ENCODE measurements around the gene MAN1A1.
"Not testable (repeated sequence)": the region's sequence is repeated elsewhere in the genome, so short reads cannot be mapped to it uniquely, and the experiment has no call there.

MAN1A1 gene

DNA sequence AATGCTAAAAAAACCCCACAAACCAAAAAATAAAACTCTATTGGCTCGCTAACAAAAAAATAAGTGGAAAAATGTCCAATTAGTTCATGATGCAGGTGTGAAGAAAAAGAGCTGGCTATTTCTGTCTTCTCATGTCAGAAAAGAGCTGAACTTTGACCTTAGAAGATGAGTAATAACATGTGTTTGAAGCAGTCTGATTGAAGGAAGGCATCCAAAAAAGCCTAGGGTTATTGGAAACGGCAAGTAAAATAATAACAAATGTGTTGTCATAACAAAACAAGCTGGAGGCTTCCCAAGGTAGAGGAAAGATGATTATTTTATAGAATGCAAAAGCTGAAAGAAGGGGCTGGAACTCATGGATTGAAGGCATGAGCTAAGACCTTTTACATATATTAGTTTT is 176.7 kb downstream of the MAN1A1 start:
- Histone ChIP-seq H3K9me3 (ENCODE audit: control insufficient read depth, low read length) (no peaks in the 10 kb centered on the region), H3K4me3 (ENCODE audit: extremely low read depth, insufficient read depth, low read length, poor library complexity, severe bottlenecking) (no peak overlapping the region), H3K4me1 (ENCODE audit: control insufficient read depth, insufficient read depth, low read length, poor library complexity, severe bottlenecking) (peaks cover 13% of the 10 kb centered on the region), H3K36me3 (ENCODE audit: control insufficient read depth, insufficient read depth, low read length) (no peaks in the 10 kb centered on the region), H3K27ac (ENCODE audit: low read depth, low read length, severe bottlenecking) (no peak overlapping the region)
- 78 to 89% methylated on average over 1 of the region's 2 CpGs for WGBS, 2 experiments (ENCODE audit: insufficient coverage in 2 of 2)

DNA sequence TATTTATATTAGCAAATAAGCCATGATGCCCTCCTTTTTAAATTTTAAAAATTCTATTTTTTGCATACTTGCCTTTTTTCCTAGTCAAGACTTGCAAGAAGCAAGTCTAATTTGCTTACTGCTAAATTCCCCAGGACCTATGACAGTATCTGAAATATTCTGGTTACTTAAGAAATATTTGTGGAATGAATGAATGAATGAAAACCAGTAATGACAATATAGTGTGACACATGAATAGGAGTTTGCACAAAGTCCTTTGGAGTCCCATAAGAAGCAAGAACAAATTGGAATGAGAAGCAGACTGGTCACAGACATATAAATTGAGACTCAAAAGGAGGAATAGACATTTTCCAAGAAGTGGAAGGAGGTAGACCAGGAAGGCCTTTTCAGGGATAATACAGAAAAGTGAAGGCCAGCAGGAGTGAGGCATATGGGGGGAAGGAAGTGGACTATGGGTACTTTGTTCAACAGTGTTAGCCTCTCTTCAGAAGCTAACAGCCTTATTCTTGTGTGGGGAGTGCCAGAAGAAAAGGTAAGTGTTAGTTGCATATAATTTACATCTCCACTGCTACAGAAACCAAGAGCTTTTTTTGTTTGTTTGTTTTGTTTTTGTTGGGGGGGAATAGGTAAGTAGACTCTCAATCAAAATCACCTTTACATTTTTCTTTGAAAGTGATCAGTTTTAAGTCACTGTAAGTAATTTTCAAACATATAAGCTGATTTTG is 177.5 kb downstream of the MAN1A1 start:
- Histone ChIP-seq H3K36me3 (ENCODE audit: control insufficient read depth, insufficient read depth, low read length) (no peaks in the 10 kb centered on the region), H3K4me3 (ENCODE audit: extremely low read depth, insufficient read depth, low read length, poor library complexity, severe bottlenecking) (no peak overlapping the region), H3K27ac (ENCODE audit: low read depth, low read length, severe bottlenecking) (no peak overlapping the region), H3K9me3 (ENCODE audit: control insufficient read depth, low read length) (no peaks in the 10 kb centered on the region), H3K4me1 (ENCODE audit: control insufficient read depth, insufficient read depth, low read length, poor library complexity, severe bottlenecking) (peaks cover 13% of the 10 kb centered on the region)

DNA sequence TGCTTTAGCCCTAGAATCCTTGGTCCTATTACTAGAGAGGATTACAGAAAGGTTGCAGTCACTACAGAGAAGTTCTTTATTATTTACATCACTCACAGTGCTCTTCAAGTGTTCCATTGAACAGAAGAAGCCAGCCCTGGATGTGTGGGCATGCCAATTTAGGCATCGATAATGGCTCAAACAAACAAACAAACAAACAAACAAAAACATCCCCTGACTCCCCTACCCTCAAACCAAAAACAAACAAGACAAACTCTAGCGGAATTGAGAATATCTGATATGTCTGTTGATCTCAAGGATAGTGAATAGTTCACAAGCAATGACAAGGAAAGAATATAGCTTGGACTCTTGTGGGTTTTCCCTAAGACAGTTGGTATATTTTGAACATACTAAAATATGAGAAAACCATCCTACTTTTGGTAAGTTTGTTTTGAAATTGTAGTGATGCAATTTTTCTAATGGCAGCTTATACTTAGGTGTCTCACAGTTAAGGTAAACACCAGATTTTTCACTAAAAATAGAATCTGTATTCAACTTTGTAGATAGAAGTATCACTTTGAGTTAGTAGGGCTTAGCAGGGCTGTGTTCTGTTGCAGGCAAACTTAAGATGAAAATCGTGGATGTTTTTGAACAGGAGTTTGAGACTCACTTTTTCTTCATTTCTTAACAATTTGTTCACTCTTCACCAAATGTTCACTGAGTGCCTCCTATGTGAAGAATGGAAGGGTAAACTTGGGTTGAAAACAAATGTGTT is 178.3 kb downstream of the MAN1A1 start:
- H3K27ac ChIP-seq (ENCODE audit: low read depth, low read length, severe bottlenecking): peak overlapping the region; percentile 12
- WGBS, 2 experiments (ENCODE audit: insufficient coverage in 2 of 2): no CpG with 5 or more reads among the region's 3 CpGs
- H3K9me3 ChIP-seq (ENCODE audit: control insufficient read depth, low read length): no peaks in the 10 kb centered on the region
- H3K4me1 ChIP-seq (ENCODE audit: control insufficient read depth, insufficient read depth, low read length, poor library complexity, severe bottlenecking): peaks cover 13% of the 10 kb centered on the region
- no peaks in the 10 kb centered on the region for H3K36me3 ChIP-seq (ENCODE audit: control insufficient read depth, insufficient read depth, low read length)
- H3K4me3 ChIP-seq (ENCODE audit: extremely low read depth, insufficient read depth, low read length, poor library complexity, severe bottlenecking): no peak overlapping the region

DNA sequence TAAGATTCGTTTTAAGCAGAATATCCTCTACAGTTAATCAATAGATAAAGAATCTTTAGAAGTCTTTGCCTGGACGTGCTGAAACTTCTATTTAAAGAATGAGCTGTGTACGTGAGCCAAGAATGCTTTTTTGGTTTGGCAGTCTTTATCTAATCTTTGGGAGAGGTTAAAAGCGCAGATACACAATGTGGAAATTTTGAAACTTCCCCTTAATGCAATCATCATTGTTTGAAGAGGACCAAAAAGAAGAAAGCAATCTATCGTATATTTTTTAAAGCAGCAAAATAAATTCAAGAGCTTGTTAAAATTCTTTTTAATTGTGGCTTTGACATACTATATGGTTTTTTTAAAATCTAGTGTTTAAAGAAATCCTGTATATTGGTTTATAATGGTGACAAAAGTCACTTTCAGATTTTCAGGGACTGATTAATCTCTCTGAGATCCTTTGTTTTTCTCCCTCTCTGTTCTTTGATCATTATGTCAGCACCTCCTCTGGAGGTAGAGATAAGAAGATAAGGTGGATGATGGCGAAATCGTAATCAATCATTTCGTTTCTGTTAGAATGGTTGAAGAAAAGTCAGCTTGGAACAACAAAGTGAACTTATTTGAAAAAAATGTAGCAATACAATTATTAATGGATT is 179.0 kb downstream of the MAN1A1 start:
- H3K27ac ChIP-seq (ENCODE audit: low read depth, low read length, severe bottlenecking): no peak overlapping the region
- 30 to 71% methylated on average over 2 to 3 of the region's 8 CpGs for WGBS, 2 experiments (ENCODE audit: insufficient coverage in 2 of 2)
- no peak overlapping the region for H3K4me3 ChIP-seq (ENCODE audit: extremely low read depth, insufficient read depth, low read length, poor library complexity, severe bottlenecking)
- H3K9me3 ChIP-seq (ENCODE audit: control insufficient read depth, low read length): no peaks in the 10 kb centered on the region
- H3K36me3 ChIP-seq (ENCODE audit: control insufficient read depth, insufficient read depth, low read length): no peaks in the 10 kb centered on the region
- peaks cover 13% of the 10 kb centered on the region for H3K4me1 ChIP-seq (ENCODE audit: control insufficient read depth, insufficient read depth, low read length, poor library complexity, severe bottlenecking)

DNA sequence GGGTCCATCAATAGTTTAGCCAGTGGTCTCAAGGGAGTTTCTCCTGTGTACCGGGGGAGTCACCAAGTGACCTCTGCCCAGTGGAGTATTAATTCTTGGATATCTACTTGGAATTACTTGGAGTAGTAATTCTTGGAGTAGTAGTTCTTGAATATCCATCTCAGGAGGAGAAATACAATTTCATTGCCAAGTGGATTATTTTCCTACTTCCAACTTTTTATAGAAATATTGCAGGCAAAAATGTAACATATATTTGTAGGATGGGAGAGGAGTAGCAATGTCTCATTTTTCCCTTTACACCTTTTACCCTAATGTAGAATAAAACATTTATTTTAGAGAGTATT is 179.5 kb downstream of the MAN1A1 start:
- WGBS, 2 experiments (ENCODE audit: insufficient coverage in 2 of 2): 100% methylated on average over 1 of the region's 1 CpG
- Histone ChIP-seq H3K4me3 (ENCODE audit: extremely low read depth, insufficient read depth, low read length, poor library complexity, severe bottlenecking) (no peak overlapping the region), H3K36me3 (ENCODE audit: control insufficient read depth, insufficient read depth, low read length) (no peaks in the 10 kb centered on the region), H3K4me1 (ENCODE audit: control insufficient read depth, insufficient read depth, low read length, poor library complexity, severe bottlenecking) (peaks cover 13% of the 10 kb centered on the region), H3K27ac (ENCODE audit: low read depth, low read length, severe bottlenecking) (no peak overlapping the region), H3K9me3 (ENCODE audit: control insufficient read depth, low read length) (no peaks in the 10 kb centered on the region)

DNA sequence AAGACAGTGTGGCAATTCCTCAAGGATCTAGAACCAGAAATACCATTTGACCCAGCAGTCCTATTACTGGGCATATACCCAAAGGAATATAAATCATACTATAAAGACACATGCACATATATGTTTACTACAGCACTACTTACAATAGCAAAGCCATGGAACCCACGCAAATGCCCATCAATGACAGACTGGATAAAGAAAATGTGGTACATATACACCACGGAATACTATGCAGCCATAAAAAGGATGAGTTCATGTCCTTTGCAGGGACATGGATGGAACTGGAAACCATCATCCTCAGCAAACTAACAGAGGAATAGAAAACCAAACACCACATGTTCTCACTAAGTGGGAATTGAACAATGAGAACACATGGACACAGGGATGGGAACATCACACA is 180.2 kb downstream of the MAN1A1 start:
- H3K36me3 ChIP-seq (ENCODE audit: control insufficient read depth, insufficient read depth, low read length); H3K4me3 ChIP-seq (ENCODE audit: extremely low read depth, insufficient read depth, low read length, poor library complexity, severe bottlenecking); H3K9me3 ChIP-seq (ENCODE audit: control insufficient read depth, low read length); H3K27ac ChIP-seq (ENCODE audit: low read depth, low read length, severe bottlenecking): not testable (repeated sequence)
- peaks cover 13% of the 10 kb centered on the region for H3K4me1 ChIP-seq (ENCODE audit: control insufficient read depth, insufficient read depth, low read length, poor library complexity, severe bottlenecking)
- WGBS, 2 experiments (ENCODE audit: insufficient coverage in 2 of 2): 100% methylated on average over 2 of the region's 2 CpGs; no CpG with 5 or more reads in 1 of the 2 experiments

DNA sequence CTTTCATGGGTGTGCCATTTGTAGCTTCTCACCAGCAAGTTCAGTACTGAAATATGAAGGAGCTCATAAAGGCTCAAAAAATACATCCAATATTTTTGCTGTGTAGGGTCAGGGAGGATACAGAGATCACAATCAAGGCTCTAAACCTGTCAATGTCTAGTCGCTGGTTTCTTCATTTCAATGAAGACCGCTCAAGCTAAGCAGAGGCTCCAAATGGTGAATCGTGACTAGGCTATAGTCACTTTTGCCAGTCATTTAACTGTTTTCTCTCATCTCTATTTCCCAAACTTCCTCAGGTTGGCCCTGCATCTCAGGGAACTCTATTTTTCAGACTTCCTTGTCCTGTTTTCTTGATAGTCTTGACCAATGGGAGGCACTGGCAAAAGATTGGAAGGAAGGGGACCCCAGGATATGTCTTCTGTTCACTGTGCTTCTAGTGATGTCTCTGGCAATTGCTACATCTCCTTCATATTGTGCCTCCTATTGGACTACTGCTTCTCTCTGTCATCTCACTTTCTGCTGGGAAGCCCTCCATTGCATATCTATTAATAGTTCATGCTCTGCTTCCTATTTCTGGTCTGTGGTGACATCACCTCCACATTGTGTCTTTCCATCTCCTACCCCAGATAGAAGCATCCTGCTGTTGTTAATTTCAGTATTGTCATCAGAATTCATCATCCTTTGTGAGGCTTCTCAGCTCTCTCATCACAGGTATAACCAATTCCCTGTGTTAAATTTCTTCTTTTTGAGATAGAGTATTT is 183.4 kb downstream of the MAN1A1 start:
- WGBS, 2 experiments (ENCODE audit: insufficient coverage in 2 of 2): 96 to 98% methylated on average over 3 of the region's 3 CpGs
- no peak overlapping the region for H3K27ac ChIP-seq (ENCODE audit: low read depth, low read length, severe bottlenecking)
- no peaks in the 10 kb centered on the region for H3K36me3 ChIP-seq (ENCODE audit: control insufficient read depth, insufficient read depth, low read length)
- no peak overlapping the region for H3K4me3 ChIP-seq (ENCODE audit: extremely low read depth, insufficient read depth, low read length, poor library complexity, severe bottlenecking)
- no peaks in the 10 kb centered on the region for H3K9me3 ChIP-seq (ENCODE audit: control insufficient read depth, low read length)
- peaks cover 9% of the 10 kb centered on the region for H3K4me1 ChIP-seq (ENCODE audit: control insufficient read depth, insufficient read depth, low read length, poor library complexity, severe bottlenecking)

DNA sequence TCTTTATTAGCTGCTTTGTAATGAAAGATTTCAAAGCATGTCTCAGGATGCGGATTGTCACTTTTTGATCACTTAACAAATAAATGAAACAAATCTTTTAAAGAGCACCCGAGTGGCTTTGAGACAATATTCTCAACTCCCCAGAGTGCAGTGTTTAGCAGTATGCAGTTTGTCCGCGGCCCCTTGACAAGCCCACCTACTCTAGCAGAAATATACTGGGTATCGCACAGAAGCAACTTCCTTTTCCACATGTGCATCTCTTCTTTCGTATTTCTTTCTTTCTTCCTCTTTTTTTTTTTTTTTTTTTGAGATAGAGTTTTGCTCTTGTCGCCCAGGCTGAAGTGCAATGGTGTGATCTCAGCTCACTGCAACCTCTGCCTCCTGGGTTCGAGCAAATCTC is 186.6 kb downstream of the MAN1A1 start:
- H3K9me3 ChIP-seq (ENCODE audit: control insufficient read depth, low read length): no peaks in the 10 kb centered on the region
- no peaks in the 10 kb centered on the region for H3K36me3 ChIP-seq (ENCODE audit: control insufficient read depth, insufficient read depth, low read length)
- H3K4me3 ChIP-seq (ENCODE audit: extremely low read depth, insufficient read depth, low read length, poor library complexity, severe bottlenecking): no peak overlapping the region
- 100% methylated on average over 2 to 3 of the region's 8 CpGs for WGBS, 2 experiments (ENCODE audit: insufficient coverage in 2 of 2)
- H3K27ac ChIP-seq (ENCODE audit: low read depth, low read length, severe bottlenecking): no peak overlapping the region
- no peaks in the 10 kb centered on the region for H3K4me1 ChIP-seq (ENCODE audit: control insufficient read depth, insufficient read depth, low read length, poor library complexity, severe bottlenecking)

DNA sequence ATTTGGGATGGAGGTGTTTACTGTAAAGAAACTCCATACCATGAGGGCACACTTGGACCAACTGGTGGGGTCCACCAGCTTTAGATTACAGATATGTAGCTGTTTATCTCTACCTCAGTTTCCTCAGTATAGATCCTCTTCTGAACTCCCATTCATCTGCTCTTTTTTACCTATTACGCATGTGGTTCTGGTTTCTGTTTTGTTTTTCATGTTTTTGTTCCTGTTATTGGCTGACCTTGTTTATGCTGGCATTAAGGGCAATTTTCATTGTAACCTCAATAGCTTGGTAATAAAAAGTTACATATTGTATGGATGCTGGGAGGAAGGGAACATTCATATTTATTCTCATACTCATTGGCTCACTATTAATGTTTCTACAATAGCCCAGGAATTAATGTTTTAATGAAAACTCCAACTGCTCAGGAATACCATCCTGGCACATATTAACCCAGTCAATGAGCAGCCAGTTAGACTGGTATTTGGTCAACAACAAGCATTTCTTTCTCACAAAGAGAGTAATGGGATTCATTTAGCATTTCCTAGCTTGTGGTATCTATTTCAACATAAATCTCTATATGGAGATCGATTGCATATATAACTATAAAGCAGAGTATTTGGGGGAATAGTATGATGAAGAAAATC is 187.3 kb downstream of the MAN1A1 start:
- Histone ChIP-seq H3K4me3 (ENCODE audit: extremely low read depth, insufficient read depth, low read length, poor library complexity, severe bottlenecking) (no peak overlapping the region), H3K9me3 (ENCODE audit: control insufficient read depth, low read length) (no peaks in the 10 kb centered on the region), H3K36me3 (ENCODE audit: control insufficient read depth, insufficient read depth, low read length) (no peaks in the 10 kb centered on the region), H3K27ac (ENCODE audit: low read depth, low read length, severe bottlenecking) (no peak overlapping the region), H3K4me1 (ENCODE audit: control insufficient read depth, insufficient read depth, low read length, poor library complexity, severe bottlenecking) (no peaks in the 10 kb centered on the region)
- WGBS, 2 experiments (ENCODE audit: insufficient coverage in 2 of 2): no CpG with 5 or more reads among the region's 2 CpGs

DNA sequence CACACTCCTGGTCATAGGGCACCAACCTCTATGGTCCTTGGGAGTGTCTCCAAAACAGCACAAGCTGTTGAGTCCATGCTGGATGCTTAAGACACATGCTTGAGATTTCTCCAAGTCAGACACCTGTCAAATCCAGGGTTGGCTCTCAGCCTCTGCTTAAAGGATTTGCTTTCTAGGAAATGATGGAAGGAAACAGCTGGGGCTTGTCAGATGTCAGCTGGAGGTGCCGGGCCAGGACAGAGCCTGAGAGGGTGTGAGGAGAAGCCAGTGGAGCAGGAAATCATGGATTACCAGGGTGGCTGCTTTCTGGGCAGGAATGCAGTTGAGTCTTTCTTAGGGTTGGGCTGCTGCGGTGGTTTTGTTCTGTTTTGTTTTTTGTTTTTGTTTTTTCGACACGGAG is 188.1 kb downstream of the MAN1A1 start:
- 83 to 91% methylated on average over 2 to 4 of the region's 4 CpGs for WGBS, 2 experiments (ENCODE audit: insufficient coverage in 2 of 2)
- no peaks in the 10 kb centered on the region for H3K36me3 ChIP-seq (ENCODE audit: control insufficient read depth, insufficient read depth, low read length)
- no peak overlapping the region for H3K27ac ChIP-seq (ENCODE audit: low read depth, low read length, severe bottlenecking)

More for the DNA sequence above, 188.1 kb downstream of the MAN1A1 start:
- H3K4me3 ChIP-seq (ENCODE audit: extremely low read depth, insufficient read depth, low read length, poor library complexity, severe bottlenecking): no peak overlapping the region
- H3K9me3 ChIP-seq (ENCODE audit: control insufficient read depth, low read length): no peaks in the 10 kb centered on the region
- H3K4me1 ChIP-seq (ENCODE audit: control insufficient read depth, insufficient read depth, low read length, poor library complexity, severe bottlenecking): no peaks in the 10 kb centered on the region
